Natural killer cell (primary cell): Measurements from ENCODE around the gene MON2. TPM values are rescaled to one million over a fixed set of nuclear protein-coding genes. Genes with fewer than 3 reads are reported as not detected.

ENCODE experiments used
- ATAC-seq, 3 donors: fragments of 150-1000 bp in 2 of 3; fragments of 200-7000 bp in 1 of 3; cut with Tn5 transposase; 1 replicate in 1 of 3; 2 replicates in 2 of 3; pipeline ENCODE4 v1.10.0; 2021; ENCODE audit warnings: mild to moderate bottlenecking in 2 of 3, moderate library complexity in 2 of 3
- DNase-seq, 2 donors: peaks; one replicate each; pipeline versions ENCODE4 v3.0.0 to v3.0.0-alpha.2; 2013 to 2021; ENCODE audit warnings: mixed read lengths in 1 of 2
- H3K27ac ChIP-seq: one replicate; pipeline ENCODE4 v1.5.1; 2013; ENCODE audit warnings: mild to moderate bottlenecking, low read length
- H3K27me3 ChIP-seq: one replicate; pipeline ENCODE4 v1.6.1; 2013; ENCODE audit warnings: low read length; ENCODE audit not compliant: control insufficient read depth, insufficient read depth
- H3K36me3 ChIP-seq: one replicate; pipeline ENCODE4 v1.6.1; 2013; ENCODE audit warnings: low read length; ENCODE audit not compliant: control insufficient read depth, insufficient read depth
- H3K4me1 ChIP-seq: one replicate; pipeline ENCODE4 v1.6.1; 2013; ENCODE audit warnings: low read length; ENCODE audit not compliant: control insufficient read depth, insufficient read depth
- H3K4me3 ChIP-seq: one replicate; pipeline ENCODE4 v1.5.1; 2013; ENCODE audit warnings: low read length
- H3K9me3 ChIP-seq: one replicate; pipeline ENCODE4 v1.6.1; 2013; ENCODE audit warnings: low read length; ENCODE audit not compliant: control insufficient read depth, insufficient read depth
- H3K27ac Mint-ChIP-seq, 2 donors: one replicate each; pipeline ENCODE4 v1.8.0; 2022; ENCODE audit warnings: mild to moderate bottlenecking in 2 of 2, mixed read lengths in 2 of 2, moderate library complexity in 1 of 2
- H3K27me3 Mint-ChIP-seq, 2 donors: one replicate each; pipeline ENCODE4 v1.8.0; 2022; ENCODE audit warnings: low read depth in 2 of 2, mixed read lengths in 2 of 2
- H3K36me3 Mint-ChIP-seq: one replicate; pipeline ENCODE4 v1.8.0; 2022; ENCODE audit warnings: mixed read lengths
- H3K4me1 Mint-ChIP-seq, 2 donors: one replicate each; pipeline ENCODE4 v1.8.0; 2022; ENCODE audit warnings: mixed read lengths in 2 of 2
- H3K4me3 Mint-ChIP-seq: one replicate; pipeline ENCODE4 v1.8.0; 2022; ENCODE audit warnings: mild to moderate bottlenecking, moderate library complexity, mixed read lengths
- H3K9me3 Mint-ChIP-seq, 2 donors: one replicate each; pipeline ENCODE4 v1.8.0; 2022; ENCODE audit warnings: mixed read lengths in 2 of 2
- CTCF ChIP-seq: fragments of 200-600 bp; IDR thresholded peaks from one replicate; pipeline ENCODE4 v1.8.0; 2022; ENCODE audit warnings: antibody characterized with exemption
- WGBS: methylation state at CpG from one replicate; pipeline ENCODE4 v1.1.7; 2013; ENCODE audit warnings: missing lambda C conversion rate; ENCODE audit not compliant: insufficient coverage; 5-methylcytosine and 5-hydroxymethylcytosine counted together
- intact Hi-C: fragments of 100-400 bp; cut with micrococcal nuclease; formaldehyde crosslinking; loops from one replicate; pipeline ENCODE4 v1.14.2; 2022
- total RNA-seq, 4 donors: library from RNA; stranded (reverse); fragments of 120-200 nt in 1 of 4; gene quantifications; one replicate each; pipeline versions ENCODE4 v1.2.3 to v1.2.4, GENCODE V29; 2013 to 2022

The MON2 gene
- total RNA-seq, 3 donors from 2014 or later (not counting 1 experiment from before 2014, with no cell fraction given): 80.0 to 100 (median 86.7) TPM

GRCh38 chr12:62522984-62523383, 56.4 kb downstream of the MON2 start:
- no peak overlapping the region for H3K4me3 Mint-ChIP-seq
- ATAC-seq: peak in 1 of 3 donors; percentile 57

GRCh38 chr12:62523619-62524018, 57.0 kb downstream of the MON2 start:
- Histone ChIP-seq H3K27ac (no peak overlapping the region), H3K27me3 (no peaks in the 10 kb centered on the region), H3K4me3 (no peak overlapping the region), H3K36me3 (peaks cover 10% of the 10 kb centered on the region), H3K9me3 (no peaks in the 10 kb centered on the region), H3K4me1 (no peaks in the 10 kb centered on the region)
- peak overlapping the region in 1 of 2 donors; percentile 29 for H3K27ac Mint-ChIP-seq
- WGBS: no CpG with 5 or more reads among the region's 1 CpG
- H3K4me3 Mint-ChIP-seq: no peak overlapping the region
- H3K27me3 Mint-ChIP-seq: no peaks in the 10 kb centered on the region
- no peaks in the 10 kb centered on the region for H3K9me3 Mint-ChIP-seq
- DNase-seq (no peak), ATAC-seq (no peak)
- no peaks in the 10 kb centered on the region for H3K36me3 Mint-ChIP-seq
- H3K4me1 Mint-ChIP-seq: peaks cover 12 to 14% of the 10 kb centered on the region in 2 donors
- intact Hi-C loops: no loop called here
- TF ChIP-seq CTCF: no peak

More at GRCh38 chr12:62522984-62523383, 56.4 kb downstream of the MON2 start:
- peaks cover 18 to 20% of the 10 kb centered on the region in 2 donors for H3K4me1 Mint-ChIP-seq
- DNase-seq: peak in 1 of 2 donors; percentile 22
- Histone ChIP-seq H3K9me3 (no peaks in the 10 kb centered on the region), H3K4me3 (no peak overlapping the region), H3K36me3 (peaks cover 10% of the 10 kb centered on the region), H3K4me1 (no peaks in the 10 kb centered on the region), H3K27me3 (no peaks in the 10 kb centered on the region), H3K27ac (no peak overlapping the region)
- H3K36me3 Mint-ChIP-seq: no peaks in the 10 kb centered on the region
- WGBS: 100% methylated on average over 1 of the region's 2 CpGs
- intact Hi-C loops: no loop called here
- H3K9me3 Mint-ChIP-seq: no peaks in the 10 kb centered on the region
- no peaks in the 10 kb centered on the region for H3K27me3 Mint-ChIP-seq
- no peak for TF ChIP-seq CTCF
- H3K27ac Mint-ChIP-seq: no peak overlapping the region

- H3K4me1 Mint-ChIP-seq: peaks cover 6% of the 10 kb centered on the region in 2 donors
- ATAC-seq: no peak
- no peaks in the 10 kb centered on the region for H3K27me3 ChIP-seq
- H3K27ac Mint-ChIP-seq: peak overlapping the region; percentile 13 to 64
- peaks cover 10% of the 10 kb centered on the region for H3K36me3 ChIP-seq
- no peaks in the 10 kb centered on the region for H3K9me3 Mint-ChIP-seq
- intact Hi-C loops: no loop called here
- H3K36me3 Mint-ChIP-seq: no peaks in the 10 kb centered on the region
- H3K4me3 Mint-ChIP-seq: no peak overlapping the region
- H3K4me3 ChIP-seq: no peak overlapping the region
- TF ChIP-seq CTCF: no peak
- H3K9me3 ChIP-seq: no peaks in the 10 kb centered on the region
- no peak overlapping the region for H3K27ac ChIP-seq
- DNase-seq: no peak
- H3K27me3 Mint-ChIP-seq: no peaks in the 10 kb centered on the region
- no peaks in the 10 kb centered on the region for H3K4me1 ChIP-seq
Measured at GRCh38 chr12:62525271-62525670, 58.6 kb downstream of the MON2 start.

- Histone ChIP-seq H3K27ac (no peak overlapping the region), H3K4me1 (no peaks in the 10 kb centered on the region), H3K36me3 (peaks cover 27% of the 10 kb centered on the region), H3K4me3 (no peak overlapping the region), H3K27me3 (no peaks in the 10 kb centered on the region), H3K9me3 (no peaks in the 10 kb centered on the region)
- H3K4me3 Mint-ChIP-seq: no peak overlapping the region
- peaks cover 8% of the 10 kb centered on the region for H3K36me3 Mint-ChIP-seq
- TF ChIP-seq CTCF: no peak
- no peak overlapping the region for H3K27ac Mint-ChIP-seq
- no peaks in the 10 kb centered on the region for H3K27me3 Mint-ChIP-seq
- no peaks in the 10 kb centered on the region for H3K9me3 Mint-ChIP-seq
- DNase-seq (no peak), ATAC-seq (no peak)
- intact Hi-C loops: no loop called here
- 83% methylated on average over 1 of the region's 1 CpG for WGBS
- H3K4me1 Mint-ChIP-seq: peaks cover 0 to under 1% of the 10 kb centered on the region in 2 donors
Measured at GRCh38 chr12:62530596-62530995, 64.0 kb downstream of the MON2 start.
